IPS-18a (cell line): Measurements from ENCODE around the gene PSTPIP1.
A peak's percentile ranks its signal among the peaks of the same experiment; 100 is the strongest.

Experiments used
- H3K27ac ChIP-seq: one replicate; pipeline ENCODE4 v1.5.1; 2013; ENCODE audit warnings: low read length
- H3K27me3 ChIP-seq: one replicate; pipeline ENCODE4 v1.6.1; 2013; ENCODE audit warnings: mild to moderate bottlenecking, low read length; ENCODE audit not compliant: control insufficient read depth, insufficient read depth
- H3K36me3 ChIP-seq: one replicate; pipeline ENCODE4 v1.6.1; 2013; ENCODE audit warnings: low read depth, low read length; ENCODE audit not compliant: control insufficient read depth
- H3K4me1 ChIP-seq: one replicate; pipeline ENCODE4 v1.6.1; 2013; ENCODE audit warnings: low read depth, low read length; ENCODE audit not compliant: control insufficient read depth
- H3K4me3 ChIP-seq: one replicate; pipeline ENCODE4 v1.5.1; 2013; ENCODE audit warnings: low read length
- H3K9ac ChIP-seq: one replicate; pipeline ENCODE4 v1.6.1; 2013; ENCODE audit warnings: mild to moderate bottlenecking, low read length, moderate library complexity
- H3K9me3 ChIP-seq: one replicate; pipeline ENCODE4 v1.6.1; 2013; ENCODE audit warnings: low read depth, low read length; ENCODE audit not compliant: control insufficient read depth

Gene PSTPIP1

DNA sequence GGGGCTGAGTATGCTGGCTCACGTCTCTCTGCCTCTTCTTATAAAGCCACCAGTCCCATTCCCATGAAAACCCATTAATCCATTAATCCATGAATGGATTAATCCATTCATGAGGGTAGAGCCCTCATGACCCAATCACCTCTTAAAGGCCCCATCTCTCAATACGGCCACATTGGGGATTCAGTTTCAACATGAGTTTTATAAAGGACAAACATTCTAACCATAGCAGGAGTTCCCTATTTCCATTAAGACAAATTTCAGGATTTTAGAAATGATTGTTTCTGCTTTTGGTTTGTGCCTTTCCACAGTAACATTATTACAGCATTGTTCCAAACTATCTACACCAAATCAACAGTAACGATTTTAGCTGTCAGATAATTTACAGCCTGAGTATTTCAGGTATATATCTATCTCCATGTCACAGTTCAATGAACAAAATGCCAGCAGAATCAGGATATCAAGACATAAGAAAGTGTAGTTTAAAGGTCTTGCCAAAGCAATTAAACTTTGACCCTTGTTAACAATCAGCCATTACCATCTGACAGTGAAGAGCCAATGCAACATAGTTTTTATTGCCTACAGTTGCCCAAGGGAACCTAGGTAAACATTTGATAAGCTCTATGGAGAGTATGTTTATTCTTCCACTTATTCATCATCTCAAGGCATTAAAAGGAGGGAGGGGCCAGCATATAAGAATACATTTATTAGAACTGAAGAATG lies 72.2 kb downstream of the PSTPIP1 start:
- H3K27me3 ChIP-seq, result peaks cover 8% of the 10 kb centered on the region
- H3K9ac ChIP-seq, result no peak overlapping the region
- H3K27ac ChIP-seq, result no peak overlapping the region
- no peaks in the 10 kb centered on the region for H3K9me3 ChIP-seq
- H3K36me3 ChIP-seq, result no peaks in the 10 kb centered on the region
- no peak overlapping the region for H3K4me3 ChIP-seq
- peaks cover 17% of the 10 kb centered on the region for H3K4me1 ChIP-seq

DNA sequence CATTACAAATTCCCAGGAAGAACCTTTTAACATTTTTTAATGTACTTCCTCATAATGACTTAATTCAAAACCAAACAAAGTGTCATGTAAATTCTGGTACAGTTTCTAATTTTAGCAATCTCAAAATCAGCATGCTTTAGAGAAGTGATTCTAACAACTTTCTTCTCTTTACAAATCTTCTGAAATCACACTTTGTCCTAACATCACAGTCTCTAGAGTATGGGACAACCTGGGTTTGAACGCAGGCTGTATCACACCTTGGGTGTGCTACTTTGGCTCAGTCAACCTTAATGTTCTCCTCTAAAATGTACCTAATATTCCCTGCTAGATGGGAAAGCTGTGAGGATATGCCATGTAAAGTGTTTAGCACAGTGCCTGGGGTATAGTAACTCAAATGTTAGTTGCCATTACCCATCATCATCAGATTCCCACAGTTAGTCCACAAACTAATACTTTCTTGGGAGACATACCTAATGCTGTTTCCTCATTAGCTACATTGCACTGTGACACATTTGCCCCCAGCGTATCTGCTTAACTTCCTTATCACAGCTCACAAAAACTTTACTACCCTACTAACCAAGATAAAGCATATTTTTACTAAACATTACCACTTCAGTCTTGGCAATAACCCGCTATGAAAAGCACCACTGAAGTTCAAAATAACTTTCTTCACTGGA lies 72.9 kb downstream of the PSTPIP1 start:
- Histone ChIP-seq H3K36me3 (no peaks in the 10 kb centered on the region), H3K27ac (no peak overlapping the region), H3K9me3 (no peaks in the 10 kb centered on the region), H3K27me3 (peaks cover 8% of the 10 kb centered on the region), H3K4me3 (no peak overlapping the region), H3K4me1 (peaks cover 17% of the 10 kb centered on the region), H3K9ac (no peak overlapping the region)

DNA sequence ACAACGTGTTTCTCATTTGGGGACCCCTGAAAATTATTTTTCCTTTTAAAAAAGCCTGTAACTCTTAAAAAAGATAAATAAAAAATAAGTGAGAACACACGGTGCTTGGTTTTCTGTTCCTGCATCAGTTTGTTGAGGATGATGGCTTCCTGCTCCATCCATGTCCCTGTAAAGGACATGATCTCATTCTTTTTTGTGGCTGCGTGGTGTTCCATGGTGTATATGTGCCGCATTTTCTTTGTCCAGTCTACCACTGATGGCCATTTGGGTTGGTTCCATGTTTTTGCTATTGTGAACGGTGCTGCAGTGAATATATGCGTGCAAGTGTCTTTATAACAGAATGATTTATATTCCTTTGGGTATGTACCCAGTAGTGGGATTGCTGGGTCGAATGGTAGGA lies 73.7 kb downstream of the PSTPIP1 start:
- Histone ChIP-seq H3K27me3 (peaks cover 8% of the 10 kb centered on the region), H3K9me3 (no peaks in the 10 kb centered on the region), H3K36me3 (no peaks in the 10 kb centered on the region), H3K4me3 (no peak overlapping the region), H3K9ac (no peak overlapping the region), H3K4me1 (peaks cover 16% of the 10 kb centered on the region), H3K27ac (no peak overlapping the region)

DNA sequence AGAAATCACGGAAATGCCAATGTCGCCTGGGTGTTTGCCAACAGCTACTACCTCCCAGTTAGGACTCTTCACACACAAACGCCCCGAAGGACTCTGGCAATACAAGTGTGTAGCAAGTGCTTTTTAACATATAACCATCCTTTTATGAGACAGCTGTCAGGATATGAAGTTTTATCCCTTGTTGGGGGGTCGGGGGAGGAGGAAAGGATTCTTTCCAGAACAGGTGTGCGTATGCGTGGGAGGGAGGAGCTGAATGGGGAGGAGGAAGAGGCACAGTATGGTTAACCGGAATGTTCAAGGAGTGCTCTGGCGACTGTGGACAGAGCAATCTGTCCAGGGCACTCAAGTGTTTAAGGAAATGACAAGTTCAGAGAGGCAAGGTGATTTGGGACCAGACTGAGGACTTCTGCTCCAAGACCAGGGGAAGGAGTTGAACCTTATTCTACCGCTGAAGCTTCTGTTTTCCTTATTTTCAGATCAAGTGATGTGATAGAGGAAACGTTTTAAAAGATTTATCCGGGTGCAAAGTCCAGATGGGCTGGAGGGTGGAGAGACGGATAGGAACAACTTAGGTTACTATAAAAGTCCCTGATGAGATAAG lies 74.7 kb downstream of the PSTPIP1 start:
- Histone ChIP-seq H3K4me3 (peak overlapping the region; percentile 89), H3K27me3 (peaks cover 8% of the 10 kb centered on the region), H3K27ac (no peak overlapping the region), H3K36me3 (no peaks in the 10 kb centered on the region), H3K9ac (peak overlapping the region; percentile 81), H3K4me1 (peaks cover 9% of the 10 kb centered on the region), H3K9me3 (no peaks in the 10 kb centered on the region)

DNA sequence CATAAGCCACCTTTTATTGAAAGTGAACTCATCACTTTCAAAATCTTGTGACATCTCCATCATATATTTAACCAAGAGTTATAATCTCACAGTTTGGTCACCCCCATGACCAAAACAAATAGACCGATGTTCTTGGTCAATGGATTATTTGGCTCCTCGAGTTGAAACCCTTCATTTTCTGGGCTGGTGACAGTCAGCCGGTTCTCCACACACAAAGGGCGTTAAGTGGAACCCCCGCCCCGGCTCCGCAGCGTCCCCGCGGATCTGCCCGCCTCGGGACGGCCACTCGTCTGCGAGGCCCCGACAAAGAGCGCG lies 75.2 kb downstream of the PSTPIP1 start:
- no peak overlapping the region for H3K27ac ChIP-seq
- peaks cover 8% of the 10 kb centered on the region for H3K27me3 ChIP-seq
- H3K4me3 ChIP-seq, result peak overlapping the region; percentile 89
- H3K9ac ChIP-seq, result peak overlapping the region; percentile 81
- H3K36me3 ChIP-seq, result no peaks in the 10 kb centered on the region
- no peaks in the 10 kb centered on the region for H3K9me3 ChIP-seq
- H3K4me1 ChIP-seq, result peaks cover 9% of the 10 kb centered on the region

DNA sequence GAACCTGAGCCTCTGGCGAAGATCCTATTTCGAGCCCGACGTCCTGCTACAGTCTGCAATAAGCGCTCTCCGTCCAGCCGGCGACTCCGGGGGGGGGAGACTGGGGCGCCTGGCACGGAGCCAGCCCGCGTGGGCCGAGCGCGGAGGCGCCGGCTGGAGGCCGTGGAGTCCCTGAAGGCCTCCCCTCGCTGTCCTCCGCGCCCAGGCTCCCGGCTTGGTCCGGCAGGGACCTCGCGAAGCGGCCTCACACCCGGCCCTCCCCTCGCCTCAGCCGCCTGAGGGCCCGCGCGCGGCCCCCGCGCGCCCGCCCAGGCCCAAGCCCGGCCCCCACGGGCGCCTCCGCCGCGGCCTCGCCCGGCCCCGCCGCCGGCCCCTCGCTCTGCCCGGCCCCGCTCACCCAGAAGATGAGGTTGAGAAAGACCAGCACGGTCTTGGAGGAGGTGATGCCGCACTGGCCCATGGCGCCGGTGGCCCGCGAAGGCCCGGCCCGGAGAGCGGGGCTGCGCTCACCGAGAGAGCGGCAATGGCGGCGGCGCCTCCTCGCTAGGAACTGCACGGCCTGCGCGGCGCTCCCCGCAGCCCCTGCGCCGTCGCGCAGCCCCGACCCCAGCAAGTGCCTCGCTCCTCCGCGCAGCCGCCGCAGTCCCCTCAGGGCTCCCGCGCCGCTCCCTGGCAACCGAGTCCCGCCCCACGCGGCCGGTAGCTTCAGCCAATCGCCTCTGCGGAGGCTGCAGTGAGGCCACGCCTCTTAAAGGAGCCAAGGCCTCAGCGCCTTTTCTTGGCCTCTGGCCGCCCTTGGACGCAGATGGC lies 75.8 kb downstream of the PSTPIP1 start, which contains the start of gene TSPAN3:
TSPAN3 (minus strand) TSS at position 615 of the 810 bp plus-strand sequence; CDS start at position 460, 155 bp downstream.
- H3K27me3 ChIP-seq, result peaks cover 8% of the 10 kb centered on the region
- H3K36me3 ChIP-seq, result no peaks in the 10 kb centered on the region
- no peaks in the 10 kb centered on the region for H3K9me3 ChIP-seq
- H3K9ac ChIP-seq, result peak within 1 kb of the TSS; percentile 81
- peak within 1 kb of the TSS; percentile 89 for H3K4me3 ChIP-seq
- H3K4me1 ChIP-seq, result peaks cover 9% of the 10 kb centered on the region
- H3K27ac ChIP-seq, result no peak within 1 kb of the TSS

DNA sequence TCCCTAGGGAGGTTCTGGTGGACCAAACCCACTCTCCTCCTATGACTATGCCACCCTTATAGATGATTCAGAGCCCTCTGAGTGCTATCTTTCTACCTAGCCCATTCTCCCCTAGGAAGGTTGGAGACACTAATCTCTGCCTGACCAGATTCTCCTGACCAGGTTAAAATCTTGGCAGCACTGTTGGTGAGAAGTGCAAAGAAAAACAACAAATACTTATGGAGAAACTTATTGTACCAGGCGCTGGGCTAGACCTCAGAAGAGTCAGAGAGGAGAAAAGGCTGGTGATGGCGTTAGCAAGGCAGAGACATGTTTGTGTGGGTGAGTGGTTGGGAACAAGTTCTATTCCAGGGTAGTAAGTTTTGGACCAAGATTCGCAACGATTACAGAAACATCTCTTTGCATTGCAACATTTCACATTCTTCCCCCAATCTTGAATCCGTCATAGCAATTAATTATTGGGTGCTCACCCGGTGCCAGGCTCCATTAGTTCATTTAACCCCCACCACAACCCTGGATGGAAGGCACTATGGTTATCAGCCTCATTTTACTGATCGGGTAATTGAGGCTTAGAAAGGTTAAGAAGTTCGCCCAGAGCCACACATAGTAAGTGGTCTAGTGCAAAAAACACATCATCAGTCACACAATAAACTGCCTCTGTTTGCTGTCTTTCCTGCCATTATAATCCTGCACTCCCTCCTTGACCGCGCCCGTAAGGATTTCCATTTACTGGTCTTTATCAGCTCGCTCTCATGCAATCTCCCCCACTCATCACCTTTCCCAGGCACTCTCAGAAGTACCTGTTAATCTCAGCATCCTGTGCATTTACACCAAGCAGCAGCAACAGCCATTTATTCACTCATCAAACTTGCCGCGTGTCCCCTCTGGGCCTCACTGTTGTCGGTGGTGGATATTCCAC lies 76.6 kb downstream of the PSTPIP1 start:
- Histone ChIP-seq H3K9ac (no peak overlapping the region), H3K9me3 (no peaks in the 10 kb centered on the region), H3K4me3 (peak overlapping the region; percentile 89), H3K4me1 (peaks cover 9% of the 10 kb centered on the region), H3K36me3 (no peaks in the 10 kb centered on the region), H3K27me3 (peaks cover 8% of the 10 kb centered on the region), H3K27ac (no peak overlapping the region)

DNA sequence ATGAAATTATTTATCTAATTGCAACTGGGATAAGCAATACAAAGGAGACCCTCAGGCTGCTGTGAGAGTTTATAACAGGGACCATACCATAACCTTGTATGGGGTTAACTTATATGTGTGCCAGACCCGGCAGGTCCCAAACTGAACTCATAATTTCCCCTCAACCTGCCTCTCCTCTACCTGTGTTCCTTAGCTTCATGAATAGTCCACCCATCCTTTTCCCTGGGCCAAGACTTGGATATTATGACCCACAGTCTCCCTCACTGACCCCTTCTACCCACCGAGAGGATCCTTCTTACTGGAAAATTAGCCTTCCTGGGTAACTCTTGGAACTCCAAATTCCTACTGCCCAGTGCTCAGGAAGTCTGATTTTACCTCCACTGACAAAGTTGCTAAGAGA lies 79.4 kb downstream of the PSTPIP1 start:
- H3K4me3 ChIP-seq, result no peak overlapping the region
- H3K9ac ChIP-seq, result no peak overlapping the region
- peaks cover 8% of the 10 kb centered on the region for H3K27me3 ChIP-seq
- peaks cover 9% of the 10 kb centered on the region for H3K4me1 ChIP-seq
- H3K27ac ChIP-seq, result no peak overlapping the region
- H3K36me3 ChIP-seq, result no peaks in the 10 kb centered on the region
- no peaks in the 10 kb centered on the region for H3K9me3 ChIP-seq

DNA sequence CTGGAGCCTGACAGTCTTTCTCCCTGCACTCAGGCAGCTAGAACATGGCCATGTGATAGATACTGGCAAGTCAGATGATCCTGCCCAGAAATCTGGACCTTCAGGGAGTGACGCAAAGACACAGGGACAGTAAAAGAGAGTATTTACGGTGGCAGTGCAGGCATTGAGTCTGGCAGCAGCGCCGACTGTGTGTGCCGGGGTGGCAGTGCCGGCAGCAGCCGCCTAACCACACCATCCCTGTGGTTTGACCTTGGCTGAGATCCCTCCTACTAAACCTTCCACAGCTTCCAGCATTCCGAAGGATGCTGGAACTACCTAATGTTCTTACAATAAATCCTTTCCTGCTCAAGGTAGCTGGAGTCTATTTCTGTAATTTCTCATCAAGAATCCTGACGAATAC lies 80.6 kb downstream of the PSTPIP1 start:
- no peak overlapping the region for H3K4me3 ChIP-seq
- no peaks in the 10 kb centered on the region for H3K9me3 ChIP-seq
- no peaks in the 10 kb centered on the region for H3K27me3 ChIP-seq
- no peaks in the 10 kb centered on the region for H3K36me3 ChIP-seq
- H3K9ac ChIP-seq, result no peak overlapping the region
- no peak overlapping the region for H3K27ac ChIP-seq
- H3K4me1 ChIP-seq, result peaks cover 3% of the 10 kb centered on the region

DNA sequence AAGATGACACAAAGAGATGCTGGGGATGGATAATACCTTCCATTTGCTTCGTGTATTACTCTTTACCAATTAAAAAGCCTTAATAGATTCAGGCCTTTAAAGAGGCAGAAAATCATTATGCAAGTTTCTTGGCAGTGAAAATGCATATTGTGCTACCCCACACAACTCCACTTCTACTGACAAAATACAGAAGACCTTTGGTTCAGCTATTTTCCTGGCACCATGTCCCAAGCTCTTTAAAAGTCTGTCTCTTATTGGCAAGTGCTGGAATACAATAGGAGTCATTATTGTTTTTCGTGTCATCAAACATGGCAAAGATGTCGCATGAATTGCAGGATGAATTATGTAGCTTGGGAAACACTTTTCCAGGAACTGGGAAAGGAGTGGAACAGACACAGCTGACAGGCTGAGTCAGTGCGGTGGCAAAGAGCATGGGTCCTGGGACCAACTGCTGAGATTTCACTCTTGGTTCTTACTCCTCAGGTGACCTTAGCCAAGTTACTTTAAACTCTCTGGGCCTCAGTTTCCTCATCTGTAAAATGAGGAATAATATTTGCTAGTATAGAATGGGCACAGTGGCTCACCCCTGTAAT lies 81.5 kb downstream of the PSTPIP1 start:
- Histone ChIP-seq H3K4me3 (no peak overlapping the region), H3K36me3 (no peaks in the 10 kb centered on the region), H3K9me3 (no peaks in the 10 kb centered on the region), H3K27ac (no peak overlapping the region), H3K4me1 (no peaks in the 10 kb centered on the region), H3K9ac (no peak overlapping the region), H3K27me3 (no peaks in the 10 kb centered on the region)
